HG03432 (cell line): ENCODE measurements around the gene ETS1.
"Not testable (repeated sequence)": the region's sequence is repeated elsewhere in the genome, so short reads cannot be mapped to it uniquely, and the experiment has no call there.

Experiments used
- ATAC-seq: cut with Tn5 transposase; IDR thresholded peaks from one replicate; pipeline ENCODE4 v1.9.1; 2021; ENCODE audit warnings: mild to moderate bottlenecking, moderate library complexity; ENCODE audit not compliant: unreplicated experiment

Gene ETS1

DNA sequence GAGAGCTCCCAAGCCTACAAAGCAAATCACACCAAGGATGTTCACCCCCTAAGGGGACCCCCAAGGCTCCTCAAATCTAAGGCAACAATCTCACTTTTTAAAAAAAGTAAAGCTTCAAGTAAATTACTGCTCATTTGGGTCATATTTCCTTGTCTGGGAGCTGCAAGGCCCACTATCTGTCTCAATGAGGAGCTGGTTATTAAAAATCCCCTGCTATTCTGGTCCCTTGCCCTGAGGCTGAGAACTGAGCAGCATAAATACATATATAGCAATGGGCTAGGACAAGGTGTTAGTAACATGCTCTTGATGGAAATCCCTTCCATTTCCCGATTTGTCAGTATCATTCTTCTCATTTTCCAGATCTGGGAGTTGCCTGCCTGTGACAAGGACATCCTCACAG, 119.2 kb downstream of the ETS1 start:
- ATAC-seq: no peak

- ATAC-seq: no peak
Observed at GRCh38 chr11:128467610-128468041, 119.7 kb downstream of the ETS1 start.

- ATAC-seq: no peak
Observed at GRCh38 chr11:128467041-128467440, 120.3 kb downstream of the ETS1 start.

GRCh38 chr11:128465946-128466705, 121.2 kb downstream of the ETS1 start:
- no peak for ATAC-seq

DNA sequence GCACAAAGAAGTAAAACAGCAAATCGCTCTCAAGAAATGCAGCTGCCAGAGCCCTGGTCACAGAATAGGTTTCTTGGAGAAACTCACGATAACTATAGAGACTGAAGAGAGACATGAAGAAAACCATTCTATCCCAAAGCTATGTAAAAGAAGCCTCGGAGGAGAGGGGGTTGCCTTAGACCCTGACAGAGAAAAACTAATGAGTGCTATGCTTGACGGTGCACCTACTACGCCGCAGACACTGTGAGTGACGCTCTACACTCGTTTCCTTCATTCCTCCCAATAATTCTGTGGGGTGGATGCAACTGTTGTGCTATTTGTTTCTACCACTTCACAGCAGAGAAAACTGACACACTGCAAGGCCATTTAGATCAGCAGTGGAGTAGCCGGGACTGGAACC, 121.8 kb downstream of the ETS1 start:
- no peak for ATAC-seq

DNA sequence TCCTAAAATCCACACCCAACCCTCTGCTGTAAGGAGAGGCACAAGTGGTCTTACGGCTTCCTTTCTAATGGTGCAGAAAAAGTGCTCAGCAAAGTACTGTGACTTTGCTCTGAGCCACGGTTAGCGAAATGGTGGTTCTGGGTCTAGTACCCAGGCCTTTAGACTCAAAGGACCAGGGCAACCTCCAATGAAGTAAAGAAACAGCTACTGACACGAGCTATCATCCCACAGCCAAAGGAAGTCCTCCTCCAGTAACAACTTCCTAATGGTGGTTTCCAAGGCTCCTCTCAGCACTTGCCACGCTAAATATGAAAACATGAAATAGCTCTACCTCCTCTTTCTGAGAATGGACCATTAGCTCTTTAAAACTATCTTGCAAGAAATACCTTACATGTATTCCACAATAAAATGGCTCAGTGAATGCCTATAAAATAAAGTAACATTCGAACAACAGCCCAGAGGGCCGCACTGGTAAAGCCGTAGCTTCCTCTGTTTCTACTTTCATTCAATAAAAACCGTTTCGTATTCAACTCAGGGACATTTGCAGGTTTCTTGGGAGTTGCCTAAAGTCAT, 122.4 kb downstream of the ETS1 start:
- no peak for ATAC-seq

DNA sequence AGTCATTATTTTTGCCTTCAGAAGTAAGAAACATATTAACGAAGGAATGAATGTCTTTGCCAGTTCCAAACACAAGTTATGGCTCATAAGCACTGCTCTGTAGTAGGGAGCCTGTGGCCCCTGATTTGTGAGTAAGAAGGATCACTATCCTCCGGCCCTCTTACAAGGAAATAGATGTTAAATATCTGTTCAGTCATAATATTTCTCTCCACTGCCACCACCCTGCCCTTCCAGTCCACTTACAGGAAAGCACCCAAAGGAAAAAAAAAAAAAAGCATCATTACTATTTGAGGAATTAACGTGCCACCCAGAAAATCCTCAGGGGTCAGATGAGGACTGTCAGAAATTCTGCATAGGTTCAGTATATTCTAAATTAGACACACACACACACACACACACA, 123.4 kb downstream of the ETS1 start:
- ATAC-seq: no peak

DNA sequence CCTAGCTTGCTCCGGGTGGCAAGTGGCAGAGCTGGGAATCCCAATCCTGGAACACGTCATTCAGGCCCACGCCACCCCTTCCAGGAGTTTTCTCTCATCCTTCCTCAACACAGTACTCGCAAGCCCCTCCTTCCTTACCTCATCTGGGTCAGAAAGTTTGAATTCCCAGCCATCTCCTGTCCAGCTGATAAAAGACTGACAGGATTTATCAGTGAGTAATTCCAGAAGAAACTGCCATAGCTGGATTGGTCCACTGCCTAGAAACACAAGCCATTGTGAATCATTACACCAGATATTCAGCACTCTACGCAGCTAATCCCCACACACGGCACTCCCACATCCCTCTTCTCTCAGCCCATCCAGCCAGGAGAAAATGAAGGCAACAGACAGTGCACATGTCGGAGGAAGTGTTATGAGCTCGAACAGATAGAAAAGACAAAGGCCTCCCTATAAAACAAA, 124.0 kb downstream of the ETS1 start:
- ATAC-seq: no peak

- no peak for ATAC-seq
Observed at GRCh38 chr11:128462922-128463321, 124.4 kb downstream of the ETS1 start.

DNA sequence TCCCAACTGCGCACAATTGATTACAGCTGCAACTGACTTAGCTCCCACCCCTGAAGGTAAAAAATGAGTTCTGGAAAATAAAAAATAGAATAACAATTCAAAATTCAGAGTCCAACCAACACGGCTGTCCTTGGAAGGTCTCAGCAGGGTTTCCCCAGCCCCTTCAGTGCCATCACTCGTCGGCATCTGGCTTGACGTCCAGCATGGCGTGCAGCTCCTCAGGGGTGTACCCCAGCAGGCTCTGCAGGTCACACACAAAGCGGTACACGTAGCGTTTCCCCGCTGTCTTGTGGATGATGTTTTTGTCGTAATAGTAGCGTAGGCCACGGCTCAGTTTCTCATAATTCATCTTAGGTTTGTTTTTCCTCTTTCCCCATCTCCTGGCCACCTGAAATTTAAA, 125.2 kb downstream of the ETS1 start:
- no peak for ATAC-seq

- ATAC-seq: no peak
Observed at GRCh38 chr11:128458321-128458720, 129.0 kb downstream of the ETS1 start.

GRCh38 chr11:128457874-128458273, 129.5 kb downstream of the ETS1 start:
- no peak for ATAC-seq

DNA sequence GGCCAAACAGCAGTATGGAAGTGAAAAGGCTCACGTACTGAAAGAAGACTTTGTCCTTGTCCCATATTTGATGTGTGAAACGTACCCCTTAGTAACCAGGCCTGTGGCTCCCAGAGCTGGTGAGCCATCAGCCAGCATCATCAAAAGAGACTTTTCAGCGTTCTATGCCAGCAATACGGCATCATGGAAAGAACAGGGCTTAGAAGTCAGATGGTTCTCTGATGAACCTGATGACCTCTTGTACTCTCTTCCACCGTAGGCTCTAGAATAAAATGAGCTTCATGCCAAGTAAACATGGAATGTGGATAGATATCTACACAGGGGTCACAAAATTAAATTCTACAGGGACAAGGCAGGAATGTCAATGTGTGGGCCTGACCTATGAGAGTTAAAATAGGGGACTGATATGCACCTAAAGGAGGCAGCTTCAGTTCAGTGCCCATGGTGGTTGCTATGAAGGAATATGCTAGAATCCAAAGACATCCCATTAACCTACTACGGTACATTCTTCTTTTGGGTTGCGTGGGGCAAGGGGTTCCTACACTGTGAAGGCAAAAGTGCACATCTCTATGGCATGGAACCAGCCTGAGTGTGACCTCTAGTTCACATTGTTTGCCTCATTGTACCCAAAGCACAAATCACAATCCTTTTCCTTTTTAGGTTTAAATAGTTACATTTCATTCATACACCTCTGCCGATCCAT, 130.6 kb downstream of the ETS1 start:
- no peak for ATAC-seq

DNA sequence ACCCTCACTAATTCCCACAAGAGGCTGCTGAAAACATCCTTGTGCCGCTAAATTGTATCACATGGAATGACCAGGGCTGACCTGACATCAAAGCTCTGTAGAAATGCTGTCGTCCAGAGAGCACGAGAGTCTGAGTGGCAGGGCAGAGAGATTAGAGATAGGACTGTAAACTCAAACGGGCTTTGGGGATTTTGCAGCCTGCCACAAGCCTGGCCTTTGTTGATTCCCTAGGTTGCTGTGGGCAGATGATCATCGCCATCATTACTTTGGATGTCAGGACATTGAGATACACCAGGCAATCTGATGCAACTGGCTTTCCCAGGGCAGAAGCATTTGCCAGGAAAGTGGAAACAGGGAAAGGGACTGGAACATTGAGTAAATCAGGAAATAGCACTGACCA, 131.6 kb downstream of the ETS1 start:
- ATAC-seq: no peak

GRCh38 chr11:128453444-128454336, 133.7 kb downstream of the ETS1 start:
- no peak for ATAC-seq

DNA sequence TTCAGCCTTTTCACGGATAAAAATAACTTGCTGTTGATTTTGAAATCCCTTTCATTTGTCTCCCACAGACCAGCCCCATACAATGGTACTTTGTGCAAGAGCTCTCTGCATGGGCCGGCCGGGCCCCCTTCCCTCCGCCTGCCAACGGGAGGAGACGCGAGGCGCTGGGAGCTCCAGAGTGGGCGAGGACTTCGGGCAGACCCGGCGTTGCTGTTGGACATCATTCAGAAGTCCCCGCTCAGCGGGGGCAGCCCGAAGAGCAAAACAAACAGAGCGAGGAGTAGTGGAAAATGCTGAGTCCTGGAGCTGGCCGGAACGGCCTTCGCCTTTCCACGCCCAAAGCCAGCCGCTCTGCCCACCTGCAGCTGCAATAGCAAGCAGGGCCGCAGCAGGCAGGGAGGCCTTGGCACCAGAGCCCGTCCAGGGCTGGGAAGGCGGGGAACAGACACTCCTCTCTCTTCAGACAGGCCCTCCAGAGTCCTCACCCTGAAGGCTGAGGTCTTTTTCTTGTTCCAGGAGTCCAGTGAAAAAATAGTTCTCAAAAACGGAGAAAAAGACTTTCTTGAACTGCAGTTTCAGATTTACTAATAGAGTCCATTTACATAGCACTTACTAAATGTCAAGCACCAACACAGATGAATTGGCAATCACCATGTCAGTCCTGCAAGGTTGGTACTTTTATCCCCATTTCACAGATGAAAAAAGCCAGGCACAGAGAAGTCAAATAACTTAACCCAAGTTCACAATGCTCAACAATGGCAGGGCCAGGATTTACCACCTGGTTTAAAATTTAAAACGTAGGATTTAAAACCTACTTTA, 135.5 kb downstream of the ETS1 start:
- peak; percentile 41 for ATAC-seq

GRCh38 chr11:128450882-128451651, 136.3 kb downstream of the ETS1 start:
- ATAC-seq: no peak

DNA sequence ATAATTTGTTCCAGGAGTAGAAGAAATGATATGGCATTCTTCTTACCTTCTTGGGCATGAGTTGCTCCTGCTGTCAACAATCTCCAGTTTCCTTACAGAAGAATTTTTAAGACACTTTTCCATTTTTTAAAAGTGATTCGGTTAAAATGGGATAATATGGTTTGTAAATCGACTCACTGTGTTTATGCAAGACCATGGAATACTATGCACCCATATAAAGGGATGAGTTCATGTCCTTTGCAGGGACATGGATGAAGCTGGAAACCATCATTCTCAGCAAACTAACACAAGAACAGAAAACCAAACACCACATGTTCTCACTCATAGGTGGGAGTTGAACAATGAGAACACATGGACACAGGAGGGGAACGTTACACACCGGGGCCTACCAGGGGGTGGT, 136.9 kb downstream of the ETS1 start:
- not testable (repeated sequence) for ATAC-seq

- no peak for ATAC-seq
Observed at GRCh38 chr11:128448981-128449713, 138.2 kb downstream of the ETS1 start.
